Upper lobe of left lung (tissue), 6 donors: Measurements from ENCODE around the gene TCEANC. TPM values are rescaled to one million over a fixed set of nuclear protein-coding genes. Genes with fewer than 3 reads are reported as not detected.
"Not testable (repeated sequence)": the region's sequence is repeated elsewhere in the genome, so short reads cannot be mapped to it uniquely, and the experiment has no call there.

ENCODE experiments used
- ATAC-seq, 2 donors: fragments of 200-7000 bp; cut with Tn5 transposase; one replicate each; pipeline ENCODE4 v1.9.1; 2022; ENCODE audit warnings: mild to moderate bottlenecking in 2 of 2, moderate library complexity in 2 of 2; ENCODE audit not compliant: low FRiP score in 2 of 2
- DNase-seq, 2 donors: peaks; one replicate each; pipeline ENCODE4 v3.0.0-alpha.2; 2019 to 2020
- H3K27ac ChIP-seq, 4 donors: fragments of 200-600 bp; sonication (generic); one replicate each; pipeline ENCODE4 v1.5.1; 2016 to 2019
- H3K27me3 ChIP-seq, 4 donors: fragments of 200-600 bp; sonication (generic); one replicate each; pipeline ENCODE4 v1.5.1; 2017 to 2019
- H3K36me3 ChIP-seq, 4 donors: fragments of 200-600 bp; sonication (generic); one replicate each; pipeline ENCODE4 v1.5.1; 2016 to 2019
- H3K4me1 ChIP-seq, 4 donors: fragments of 200-600 bp; sonication (generic); one replicate each; pipeline ENCODE4 v1.5.1; 2018 to 2019
- H3K4me3 ChIP-seq, 4 donors: fragments of 200-600 bp; sonication (generic); one replicate each; pipeline ENCODE4 v1.5.1; 2017 to 2019; ENCODE audit warnings: mild to moderate bottlenecking in 2 of 4, moderate library complexity in 1 of 4
- H3K9me3 ChIP-seq, 4 donors: fragments of 200-600 bp; sonication (generic); one replicate each; pipeline ENCODE4 v1.5.1; 2018 to 2019
- CTCF ChIP-seq, 6 experiments: fragments of 450-650 bp in 4 of 6; fragments of 200-600 bp in 2 of 6; sonication (generic) in 2 of 6; IDR thresholded peaks; one replicate each; pipeline ENCODE4 v1.5.1; 2016 to 2019; ENCODE audit warnings: antibody characterized with exemption in 6 of 6
- EP300 ChIP-seq, 4 donors: sonication (generic); formaldehyde crosslinking; IDR thresholded peaks; one replicate each; pipeline ENCODE4 v1.5.1; 2017; ENCODE audit warnings: antibody characterized with exemption in 4 of 4, control low read depth in 2 of 4
- POLR2A ChIP-seq, 4 donors: fragments of 450-650 bp; IDR thresholded peaks; one replicate each; pipeline ENCODE4 v1.5.1; 2016 to 2017; ENCODE audit warnings: antibody characterized with exemption in 4 of 4, mild to moderate bottlenecking in 2 of 4
- POLR2AphosphoS5 ChIP-seq, 2 donors: sonication (generic); formaldehyde crosslinking; IDR thresholded peaks; one replicate each; pipeline ENCODE4 v1.5.1; 2017; ENCODE audit warnings: antibody characterized with exemption in 2 of 2
- WGBS, 2 donors: methylation state at CpG; one replicate each; pipeline ENCODE4 v1.1.5; 2017 to 2018; 5-methylcytosine and 5-hydroxymethylcytosine counted together
- total RNA-seq, 6 donors: library from RNA; depleted of rRNA in 4 of 6; stranded (reverse); fragments of >200 nt in 4 of 6; gene quantifications; one replicate each; pipeline versions ENCODE4 v1.1.0 to v1.2.1, GENCODE V29; 2016 to 2021
- donor health status: DM: no; HTN: no; CAD: no; lungs with moderate emphysema.
- donor health status: DM: no; HTN: yes; CAD: no; lungs with severe emphysema.

The TCEANC gene
- total RNA-seq, 6 donors from 2014 or later, result 2.4 to 8.9 (median 4.1) TPM

GRCh38 chrX:13620207-13620606 lies 32.7 kb upstream of the TCEANC start:
- Histone ChIP-seq H3K27me3 (no peaks in the 10 kb centered on the region), H3K9me3 (peaks cover 0 to 6% (median 0%) of the 10 kb centered on the region in 4 donors), H3K4me1 (no peaks in the 10 kb centered on the region), H3K27ac (no peak overlapping the region), H3K36me3 (no peaks in the 10 kb centered on the region), H3K4me3 (no peak overlapping the region)
- DNase-seq (no peak), ATAC-seq (no peak)
- TF ChIP-seq POLR2AphosphoS5 (IDR thresholded peaks at IDR 0.05) (no peak), POLR2A (IDR thresholded peaks at IDR 0.05) (no peak)
- 37 to 42% methylated on average over 1 of the region's 1 CpG for WGBS, 2 donors

- Histone ChIP-seq H3K9me3 (peaks cover 0 to 6% (median 0%) of the 10 kb centered on the region in 4 donors), H3K4me1 (no peaks in the 10 kb centered on the region), H3K36me3 (no peaks in the 10 kb centered on the region), H3K4me3 (no peak overlapping the region), H3K27ac (no peak overlapping the region), H3K27me3 (no peaks in the 10 kb centered on the region)
- WGBS, 2 donors, result 76 to 80% methylated on average over 2 to 3 of the region's 3 CpGs
- DNase-seq, result no peak
- no peak for ATAC-seq
- TF ChIP-seq CTCF (IDR thresholded peaks at IDR 0.05), result no peak
- no peak for TF ChIP-seq POLR2A (IDR thresholded peaks at IDR 0.05)
- no peak for TF ChIP-seq EP300 (IDR thresholded peaks at IDR 0.05)
Measured at GRCh38 chrX:13622401-13622964, 30.5 kb upstream of the TCEANC start.

- Histone ChIP-seq H3K4me3 (no peak overlapping the region), H3K4me1 (no peaks in the 10 kb centered on the region), H3K36me3 (no peaks in the 10 kb centered on the region), H3K9me3 (peaks cover 0 to 9% (median 3%) of the 10 kb centered on the region in 4 donors), H3K27ac (no peak overlapping the region), H3K27me3 (no peaks in the 10 kb centered on the region)
- no peak for ATAC-seq
- no peak for DNase-seq
- 73 to 76% methylated on average over 8 of the region's 8 CpGs for WGBS, 2 donors
- TF ChIP-seq CTCF (IDR thresholded peaks at IDR 0.05) (no peak), POLR2A (IDR thresholded peaks at IDR 0.05) (no peak), POLR2AphosphoS5 (IDR thresholded peaks at IDR 0.05) (no peak), EP300 (IDR thresholded peaks at IDR 0.05) (no peak)
Measured at GRCh38 chrX:13627306-13627705, 25.6 kb upstream of the TCEANC start.

GRCh38 chrX:13637224-13637623 lies 15.7 kb upstream of the TCEANC start:
- H3K4me3 ChIP-seq, H3K36me3 ChIP-seq, ATAC-seq, DNase-seq, H3K27me3 ChIP-seq, H3K27ac ChIP-seq, H3K4me1 ChIP-seq: not testable (repeated sequence)
- peaks cover 0 to 28% (median 0%) of the 10 kb centered on the region in 4 donors for H3K9me3 ChIP-seq
- 82 to 96% methylated on average over 9 of the region's 9 CpGs for WGBS, 2 donors

- TF ChIP-seq POLR2AphosphoS5 (IDR thresholded peaks at IDR 0.05) (no peak), POLR2A (IDR thresholded peaks at IDR 0.05) (no peak), EP300 (IDR thresholded peaks at IDR 0.05) (no peak), CTCF (IDR thresholded peaks at IDR 0.05) (no peak)
- Histone ChIP-seq H3K27me3 (no peaks in the 10 kb centered on the region), H3K9me3 (peaks cover 0 to 28% (median 0%) of the 10 kb centered on the region in 4 donors), H3K36me3 (no peaks in the 10 kb centered on the region), H3K4me1 (no peaks in the 10 kb centered on the region), H3K27ac (no peak overlapping the region), H3K4me3 (no peak overlapping the region)
- 78 to 81% methylated on average over 1 of the region's 1 CpG for WGBS, 2 donors
- ATAC-seq (no peak), DNase-seq (no peak)
Measured at GRCh38 chrX:13638021-13638420, 14.9 kb upstream of the TCEANC start.

- Histone ChIP-seq H3K27me3 (no peaks in the 10 kb centered on the region), H3K36me3 (no peaks in the 10 kb centered on the region), H3K4me3 (no peak overlapping the region), H3K9me3 (peaks cover 0 to 28% (median 0%) of the 10 kb centered on the region in 4 donors), H3K27ac (no peak overlapping the region), H3K4me1 (no peaks in the 10 kb centered on the region)
- ATAC-seq (no peak), DNase-seq (no peak)
- 49 to 54% methylated on average over 3 of the region's 3 CpGs for WGBS, 2 donors
- no peak for TF ChIP-seq EP300 (IDR thresholded peaks at IDR 0.05)
- TF ChIP-seq POLR2A (IDR thresholded peaks at IDR 0.05), result no peak
- no peak for TF ChIP-seq POLR2AphosphoS5 (IDR thresholded peaks at IDR 0.05)
- TF ChIP-seq CTCF (IDR thresholded peaks at IDR 0.05), result no peak
Measured at GRCh38 chrX:13638826-13639225, 14.1 kb upstream of the TCEANC start.

GRCh38 chrX:13641684-13642083 lies 11.3 kb upstream of the TCEANC start:
- not testable (repeated sequence) for H3K4me1 ChIP-seq, H3K27me3 ChIP-seq, H3K36me3 ChIP-seq, H3K27ac ChIP-seq, DNase-seq, H3K4me3 ChIP-seq, ATAC-seq
- 40 to 89% methylated on average over 1 to 2 of the region's 4 CpGs for WGBS, 2 donors
- H3K9me3 ChIP-seq, result peaks cover 0 to 17% (median 0%) of the 10 kb centered on the region in 4 donors
